Fibroblast of upper back skin (primary cell): ENCODE measurements around the gene ORC6.
"Not testable (repeated sequence)": the region's sequence is repeated elsewhere in the genome, so short reads cannot be mapped to it uniquely, and the experiment has no call there.

Experiments
- DNase-seq: peaks from one replicate; pipeline ENCODE4 v3.0.0-alpha.2; 2013

ORC6 gene

GRCh38 chr16:46689365-46690280 is at the start of gene ORC6:
ORC6 (plus strand) TSS chr16:46689659; CDS start chr16:46689706, 47 bp downstream.
- peak; percentile 97 for DNase-seq

GRCh38 chr16:46648656-46649055 is 40.8 kb upstream of the ORC6 start:
- DNase-seq: no peak

GRCh38 chr16:46649588-46650253 is 39.7 kb upstream of the ORC6 start:
- peak; percentile 57 for DNase-seq

- peak; percentile 82 for DNase-seq
These were observed 39.2 kb upstream of the ORC6 start for GRCh38 chr16:46650254-46650623.

- DNase-seq: no peak
These were observed 38.2 kb upstream of the ORC6 start for GRCh38 chr16:46651305-46651704.

GRCh38 chr16:46658925-46659324 is 30.5 kb upstream of the ORC6 start:
- no peak for DNase-seq

- no peak for DNase-seq
These were observed 27.3 kb upstream of the ORC6 start for GRCh38 chr16:46662123-46662522.

GRCh38 chr16:46673320-46674013 is 16.0 kb upstream of the ORC6 start:
- DNase-seq: peak; percentile 47

- not testable (repeated sequence) for DNase-seq
These were observed 11.5 kb upstream of the ORC6 start for GRCh38 chr16:46677943-46678342.

GRCh38 chr16:46681867-46682266 is 7.6 kb upstream of the ORC6 start:
- not testable (repeated sequence) for DNase-seq

- DNase-seq: no peak
These were observed 2.5 kb upstream of the ORC6 start for GRCh38 chr16:46686815-46687473.

GRCh38 chr16:46687486-46687885 is 2.0 kb upstream of the ORC6 start:
- DNase-seq: no peak

GRCh38 chr16:46688101-46688653 is 1.3 kb upstream of the ORC6 start:
- no peak for DNase-seq

- DNase-seq: peak; percentile 99
These were observed 650 bp upstream of the ORC6 start, which contains the start of gene VPS35 for GRCh38 chr16:46688654-46689364. VPS35 (minus strand) TSS chr16:46689178; CDS start chr16:46689133, 45 bp downstream.

GRCh38 chr16:46690281-46691178 is 1.1 kb downstream of the ORC6 start:
- DNase-seq: peak; percentile 9

- peak; percentile 28 for DNase-seq
These were observed 2.3 kb downstream of the ORC6 start for GRCh38 chr16:46691726-46692125.

- DNase-seq: no peak
These were observed 4.1 kb downstream of the ORC6 start for GRCh38 chr16:46693598-46693997.

GRCh38 chr16:46695937-46696336 is 6.5 kb downstream of the ORC6 start:
- no peak for DNase-seq

- DNase-seq: no peak
These were observed 7.5 kb downstream of the ORC6 start for GRCh38 chr16:46696957-46697356.

- no peak for DNase-seq
These were observed 10.6 kb downstream of the ORC6 start for GRCh38 chr16:46700048-46700447.

- no peak for DNase-seq
These were observed 12.2 kb downstream of the ORC6 start for GRCh38 chr16:46701615-46702014.
